NT2/D1 (cell line): Measurements from ENCODE around the gene LYSMD2.

Experiments
- DNase-seq: peaks from one replicate; pipeline ENCODE4 v3.0.0-alpha.2; 2011; ENCODE audit warnings: low read depth, low spot score
- H3K27me3 ChIP-seq: 2 replicates; pipeline ENCODE4 v1.6.0; 2011; ENCODE audit warnings: mild to moderate bottlenecking; ENCODE audit not compliant: insufficient read length, insufficient read depth
- H3K36me3 ChIP-seq: 2 replicates; pipeline ENCODE4 v1.6.1; 2011; ENCODE audit warnings: mild to moderate bottlenecking, low read length, mixed read lengths; ENCODE audit not compliant: insufficient read depth, insufficient read length
- H3K4me1 ChIP-seq: 2 replicates; pipeline ENCODE4 v1.5.1; 2011; ENCODE audit not compliant: insufficient read depth, insufficient read length
- H3K4me3 ChIP-seq: 2 replicates; pipeline ENCODE4 v1.5.1; 2011; ENCODE audit warnings: low read depth; ENCODE audit not compliant: insufficient read length
- H3K9ac ChIP-seq: 2 replicates; pipeline ENCODE4 v1.6.0; 2011; ENCODE audit warnings: low read depth; ENCODE audit not compliant: insufficient read length
- H3K9me3 ChIP-seq: 2 replicates; pipeline ENCODE4 v1.5.1; 2011; ENCODE audit warnings: mild to moderate bottlenecking, low read length; ENCODE audit not compliant: insufficient read depth
- SUZ12 ChIP-seq: IDR thresholded peaks from 2 replicates; pipeline ENCODE4 v1.6.1; 2011; ENCODE audit not compliant: insufficient read length, insufficient read depth; ENCODE audit errors: extremely low read depth
- YY1 ChIP-seq: IDR thresholded peaks from 2 replicates; pipeline ENCODE4 v1.6.1; 2011; ENCODE audit not compliant: insufficient read length, insufficient read depth
- ZNF274 ChIP-seq: IDR thresholded peaks from 2 replicates; pipeline ENCODE4 v1.6.1; 2011; ENCODE audit warnings: mild to moderate bottlenecking, low read depth, low read length

LYSMD2 gene

DNA sequence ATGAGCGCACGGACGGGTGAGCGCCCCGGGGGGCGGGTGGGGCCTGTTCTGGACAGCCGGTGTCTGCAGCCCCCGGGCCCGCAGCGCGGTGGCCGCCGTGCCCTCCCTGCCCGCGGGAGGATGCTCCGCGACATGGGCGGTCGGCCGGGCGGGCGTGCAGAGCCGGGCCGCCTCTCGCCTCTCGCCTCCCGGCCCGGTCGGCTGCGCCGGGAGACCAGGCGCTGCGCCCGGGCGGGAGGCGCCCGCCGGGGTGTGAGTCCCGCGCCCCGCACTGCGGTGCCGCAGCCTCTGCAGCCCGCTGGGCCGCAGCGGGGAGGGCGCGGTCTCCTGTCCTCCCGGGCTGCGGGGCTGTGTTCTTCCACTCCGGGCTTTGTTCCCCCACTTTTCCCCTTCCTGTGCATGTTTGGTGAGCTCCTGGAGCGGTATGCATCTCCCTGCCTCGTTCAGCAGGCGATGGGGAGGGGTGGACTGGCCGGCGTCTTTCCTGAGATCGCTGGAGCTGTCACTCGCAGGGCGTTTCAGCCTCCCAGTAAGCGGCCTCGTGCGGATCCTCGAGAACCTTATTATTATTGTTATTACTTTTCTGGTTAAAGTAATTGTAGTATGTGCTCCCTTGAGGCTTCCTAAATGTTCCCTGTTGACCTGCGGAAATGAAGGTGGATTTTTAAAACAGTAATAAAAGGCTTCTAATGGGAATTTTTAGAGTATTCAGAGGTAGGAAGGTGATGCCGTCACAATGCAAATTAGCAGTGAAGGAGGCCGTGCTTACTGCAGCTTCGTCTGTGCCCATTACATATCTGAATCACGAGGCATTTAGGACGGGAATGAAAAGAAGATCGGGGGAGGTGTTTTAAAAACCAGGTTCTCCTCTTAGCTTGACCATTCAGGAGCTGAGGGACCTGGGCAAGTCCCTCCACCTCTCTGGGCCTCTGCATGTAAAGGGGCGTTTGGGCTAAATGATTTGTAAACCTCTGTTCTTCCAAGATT is 14.5 kb upstream of the LYSMD2 start:
- H3K9ac ChIP-seq = peak overlapping the region; percentile 64
- peak overlapping the region; percentile 59 for H3K4me3 ChIP-seq
- H3K36me3 ChIP-seq = no peaks in the 10 kb centered on the region
- no peaks in the 10 kb centered on the region for H3K9me3 ChIP-seq
- no peak for TF ChIP-seq YY1
- TF ChIP-seq SUZ12 = no peak
- TF ChIP-seq ZNF274 = no peak
- no peak for DNase-seq
- no peaks in the 10 kb centered on the region for H3K4me1 ChIP-seq
- peaks cover 53% of the 10 kb centered on the region for H3K27me3 ChIP-seq

DNA sequence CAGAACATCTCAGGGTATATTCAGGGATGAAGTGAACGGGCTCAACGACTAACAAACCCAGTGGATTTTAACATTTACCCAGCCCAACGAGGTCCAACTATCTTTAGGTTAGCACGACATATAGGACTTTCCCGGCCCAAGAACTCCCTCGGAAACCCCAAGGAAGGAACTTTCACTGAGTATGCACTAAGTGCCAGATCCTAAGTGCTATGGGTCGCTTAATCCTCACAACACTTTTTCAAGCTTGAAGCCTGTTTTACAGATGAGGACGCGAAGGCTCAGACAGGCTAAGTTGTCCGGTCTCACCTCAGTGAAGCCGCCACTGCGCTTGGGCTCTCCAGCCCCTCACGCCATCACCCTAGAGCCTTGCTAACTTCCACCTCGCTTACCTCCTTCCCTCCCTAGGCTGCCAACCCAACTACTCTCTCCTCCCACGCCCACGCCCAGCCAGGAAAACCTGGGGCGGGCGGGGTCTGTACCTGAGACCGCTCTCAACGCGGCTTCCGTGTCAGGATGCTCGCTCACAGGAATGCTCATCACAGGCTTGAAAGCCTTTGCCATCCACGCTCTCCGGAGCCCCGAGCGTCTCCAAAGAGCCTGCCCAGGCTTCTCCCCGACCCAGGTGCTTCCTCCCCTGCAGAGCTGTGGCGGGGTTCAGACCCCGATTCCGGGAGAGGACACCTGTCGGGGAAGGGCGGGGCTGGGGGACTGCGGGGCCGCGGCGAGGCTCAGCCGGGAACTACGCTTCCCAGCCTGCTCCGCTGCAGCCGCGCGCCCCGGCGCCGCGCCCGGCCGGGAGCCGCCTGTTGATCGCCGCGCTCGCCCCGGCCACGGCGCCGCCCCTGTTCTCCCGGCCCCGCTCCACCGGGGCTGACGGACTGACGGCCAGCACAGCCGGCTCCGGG is 13.6 kb upstream of the LYSMD2 start, which contains the start of gene TMOD2:
TMOD2 (plus strand) TSS at position 806 of the 905 bp plus-strand sequence. CDS start 14,845 bp downstream, outside the sequence.
- peak within 1 kb of the TSS; percentile 64 for H3K9ac ChIP-seq
- no peaks in the 10 kb centered on the region for H3K4me1 ChIP-seq
- TF ChIP-seq SUZ12 (peak; percentile 45), YY1 (no peak)
- no peaks in the 10 kb centered on the region for H3K9me3 ChIP-seq
- H3K4me3 ChIP-seq = peak within 1 kb of the TSS; percentile 59
- no peak for DNase-seq
- H3K36me3 ChIP-seq = no peaks in the 10 kb centered on the region
- peaks cover 53% of the 10 kb centered on the region for H3K27me3 ChIP-seq

DNA sequence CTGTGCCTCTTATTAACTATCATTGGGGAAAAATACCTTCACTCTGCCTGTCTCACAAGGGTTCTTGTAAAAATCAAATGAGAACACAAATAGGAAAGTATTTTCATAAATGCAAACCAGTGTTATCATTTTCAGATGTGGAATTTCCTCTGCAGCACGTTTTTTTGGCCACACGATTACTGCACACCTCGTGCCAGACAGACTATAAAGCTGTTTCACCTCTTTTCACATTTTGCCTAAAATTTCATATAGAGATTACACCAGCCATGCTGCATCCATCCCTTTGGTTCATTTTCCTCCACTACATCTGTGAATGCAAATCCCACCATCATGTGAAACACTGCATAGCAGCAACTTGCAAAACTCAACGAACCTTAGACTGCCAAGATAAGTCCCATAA is 12.7 kb upstream of the LYSMD2 start:
- no peak overlapping the region for H3K4me3 ChIP-seq

DNA sequence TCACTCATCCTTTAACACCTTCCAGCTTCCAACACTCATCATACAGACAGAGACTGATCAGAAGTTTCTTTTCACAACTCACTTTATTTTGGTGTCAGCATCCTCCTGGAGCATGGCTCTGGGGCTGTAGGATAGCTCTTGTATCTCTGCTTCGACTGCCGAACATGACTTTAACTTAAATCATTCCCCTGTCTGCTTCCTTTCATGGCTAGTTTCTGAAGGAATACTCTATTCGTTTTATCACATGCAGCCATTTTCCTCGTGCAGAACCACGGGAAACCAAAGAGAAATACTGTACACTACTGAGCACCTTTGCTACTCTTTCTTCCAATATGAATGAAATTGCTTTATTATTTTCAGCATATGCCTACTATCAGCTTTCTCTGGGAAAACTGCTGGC is 11.9 kb upstream of the LYSMD2 start:
- Histone ChIP-seq H3K4me1 (no peaks in the 10 kb centered on the region), H3K36me3 (no peaks in the 10 kb centered on the region), H3K4me3 (no peak overlapping the region), H3K9ac (no peak overlapping the region), H3K27me3 (peaks cover 49% of the 10 kb centered on the region), H3K9me3 (no peaks in the 10 kb centered on the region)
- TF ChIP-seq ZNF274 (no peak), SUZ12 (no peak), YY1 (no peak)
- no peak for DNase-seq

More for the DNA sequence above, 12.7 kb upstream of the LYSMD2 start:
- Histone ChIP-seq H3K36me3 (no peaks in the 10 kb centered on the region), H3K27me3 (peaks cover 49% of the 10 kb centered on the region), H3K9me3 (no peaks in the 10 kb centered on the region), H3K4me1 (no peaks in the 10 kb centered on the region), H3K9ac (no peak overlapping the region)
- no peak for DNase-seq
- TF ChIP-seq YY1 = no peak
- no peak for TF ChIP-seq ZNF274
- TF ChIP-seq SUZ12 = no peak

DNA sequence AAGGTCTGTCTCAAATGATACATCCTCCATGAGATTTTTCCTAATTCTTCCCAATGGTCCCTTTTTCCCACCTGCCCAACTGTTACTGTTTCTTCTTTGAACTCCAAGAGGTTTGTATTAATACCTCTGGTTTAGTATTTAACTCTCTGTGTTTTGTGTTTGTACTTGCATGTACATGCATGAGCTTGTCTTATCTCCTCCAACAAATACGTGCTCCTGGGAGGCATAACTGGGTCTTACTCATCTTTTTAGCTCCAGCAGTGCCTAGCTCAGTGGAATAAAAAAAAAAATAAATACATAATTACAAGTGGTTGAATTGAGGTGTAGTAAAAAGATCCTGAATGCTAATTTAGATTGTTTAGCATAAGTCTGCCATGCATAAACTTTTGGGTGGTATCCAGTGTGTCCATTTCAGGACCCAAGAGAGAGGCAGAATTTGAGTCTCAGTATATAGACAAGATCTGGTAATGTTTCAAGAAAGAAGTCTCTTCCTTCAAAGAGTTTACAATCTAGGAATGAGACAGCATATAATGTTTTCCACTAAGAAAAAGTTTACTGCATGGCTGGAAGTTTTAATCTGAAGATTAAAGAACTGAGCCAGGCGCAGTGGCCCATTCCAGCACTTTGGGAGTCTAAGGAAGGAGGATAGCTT is 1.7 kb upstream of the LYSMD2 start:
- Histone ChIP-seq H3K9ac (no peak overlapping the region), H3K4me3 (no peak overlapping the region), H3K4me1 (no peaks in the 10 kb centered on the region), H3K9me3 (no peaks in the 10 kb centered on the region), H3K36me3 (no peaks in the 10 kb centered on the region), H3K27me3 (peaks cover 46% of the 10 kb centered on the region)
- TF ChIP-seq ZNF274 (no peak), SUZ12 (no peak), YY1 (no peak)
- no peak for DNase-seq

DNA sequence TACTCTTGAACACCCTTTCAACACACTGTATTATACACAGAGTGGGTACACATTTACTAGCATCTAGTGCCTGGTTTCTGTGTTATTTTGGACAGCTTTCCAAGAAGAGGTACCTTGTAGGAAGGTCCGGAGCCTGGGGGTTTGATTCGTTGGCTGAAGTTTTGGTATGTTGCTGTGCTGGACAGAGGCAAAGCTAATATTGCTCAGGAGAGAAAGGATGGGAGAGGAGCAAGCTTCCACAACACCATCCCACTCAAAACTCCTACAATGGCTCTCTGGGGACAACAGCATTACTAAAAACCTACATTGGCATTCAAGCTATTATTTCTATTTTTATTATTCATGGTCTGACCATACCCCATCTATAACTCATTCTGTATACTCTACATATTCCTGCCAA is 1.1 kb upstream of the LYSMD2 start:
- no peak overlapping the region for H3K9ac ChIP-seq

More for the DNA sequence above, 1.1 kb upstream of the LYSMD2 start:
- no peaks in the 10 kb centered on the region for H3K4me1 ChIP-seq
- H3K36me3 ChIP-seq = no peaks in the 10 kb centered on the region
- TF ChIP-seq ZNF274 (no peak), YY1 (no peak)
- no peak overlapping the region for H3K4me3 ChIP-seq
- H3K27me3 ChIP-seq = peaks cover 46% of the 10 kb centered on the region
- no peak for DNase-seq
- H3K9me3 ChIP-seq = no peaks in the 10 kb centered on the region
